Neural progenitor cell (in vitro differentiated cells): ENCODE measurements around the gene FAM174C.

Experiments used
- EZH2 ChIP-seq: fragments of 200-600 bp; sonication (generic); IDR thresholded peaks from 2 replicates; pipeline ENCODE4 v1.6.1; 2017; ENCODE audit warnings: antibody characterized with exemption, mild to moderate bottlenecking, moderate library complexity
- TF ChIP-seq, protein P1 (sequence below): fragments of 200-600 bp; sonication (generic); IDR thresholded peaks from 2 replicates; pipeline ENCODE4 v1.5.1; 2017; ENCODE audit warnings: antibody characterized with exemption, mild to moderate bottlenecking

DNA sequence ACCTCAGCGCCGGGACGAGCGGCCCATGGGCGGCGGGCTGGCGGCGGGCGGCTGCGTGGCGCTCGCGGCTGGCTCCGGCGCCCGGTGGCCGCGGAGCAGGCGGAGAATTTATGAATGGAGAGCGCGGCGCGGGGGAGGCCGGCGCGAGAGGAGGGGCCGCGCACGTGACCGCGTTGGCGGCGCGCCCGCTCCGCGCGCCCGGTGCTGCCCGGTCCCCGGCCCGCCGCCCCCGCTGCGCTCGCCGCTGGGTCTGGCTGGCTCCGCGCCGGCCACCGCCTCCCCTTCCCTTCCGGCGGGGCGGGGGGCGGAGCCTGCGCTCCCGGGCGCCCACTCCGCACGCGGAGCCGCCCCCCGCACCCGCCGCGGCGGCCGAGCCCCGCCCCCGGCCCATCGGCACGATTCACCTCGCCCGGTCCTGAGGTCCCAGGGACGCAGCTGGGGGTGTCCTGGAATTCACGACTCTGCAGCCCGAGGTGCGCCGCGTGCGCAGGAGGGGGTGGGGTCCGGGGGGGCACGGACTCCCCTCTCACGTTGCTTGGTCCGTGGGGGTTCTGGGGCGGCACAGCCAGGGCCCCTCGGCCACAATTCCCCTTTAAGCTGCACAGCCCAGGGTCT lies 37.5 kb upstream of the FAM174C start, which contains the start of gene CBARP:
- TF ChIP-seq EZH2, result no peak
- TF ChIP-seq, protein P1, sequence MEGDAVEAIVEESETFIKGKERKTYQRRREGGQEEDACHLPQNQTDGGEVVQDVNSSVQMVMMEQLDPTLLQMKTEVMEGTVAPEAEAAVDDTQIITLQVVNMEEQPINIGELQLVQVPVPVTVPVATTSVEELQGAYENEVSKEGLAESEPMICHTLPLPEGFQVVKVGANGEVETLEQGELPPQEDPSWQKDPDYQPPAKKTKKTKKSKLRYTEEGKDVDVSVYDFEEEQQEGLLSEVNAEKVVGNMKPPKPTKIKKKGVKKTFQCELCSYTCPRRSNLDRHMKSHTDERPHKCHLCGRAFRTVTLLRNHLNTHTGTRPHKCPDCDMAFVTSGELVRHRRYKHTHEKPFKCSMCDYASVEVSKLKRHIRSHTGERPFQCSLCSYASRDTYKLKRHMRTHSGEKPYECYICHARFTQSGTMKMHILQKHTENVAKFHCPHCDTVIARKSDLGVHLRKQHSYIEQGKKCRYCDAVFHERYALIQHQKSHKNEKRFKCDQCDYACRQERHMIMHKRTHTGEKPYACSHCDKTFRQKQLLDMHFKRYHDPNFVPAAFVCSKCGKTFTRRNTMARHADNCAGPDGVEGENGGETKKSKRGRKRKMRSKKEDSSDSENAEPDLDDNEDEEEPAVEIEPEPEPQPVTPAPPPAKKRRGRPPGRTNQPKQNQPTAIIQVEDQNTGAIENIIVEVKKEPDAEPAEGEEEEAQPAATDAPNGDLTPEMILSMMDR, result no peak
